HepG2 (cell line): ENCODE results near the gene IQCE. TPM values are rescaled to one million over a fixed set of nuclear protein-coding genes. Genes with fewer than 3 reads are reported as not detected.

Experiments
- DMTF1 ChIP-seq: sonication (generic); formaldehyde crosslinking; IDR thresholded peaks from 2 replicates; pipeline ENCODE4 v1.4.0; 2020; ENCODE audit warnings: mild to moderate bottlenecking, missing genetic modification reagents
- FOXA1 ChIP-seq, 2 experiments: fragments of 450-650 bp in 1 of 2; sonication (generic) in 1 of 2; formaldehyde crosslinking in 1 of 2; IDR thresholded peaks; 2 replicates each; pipeline versions ENCODE4 v1.4.0 to v1.6.1; 2016 to 2020; ENCODE audit warnings: missing genetic modification reagents in 1 of 2
- GLI4 ChIP-seq: sonication (generic); formaldehyde crosslinking; IDR thresholded peaks from 2 replicates; pipeline ENCODE4 v1.5.1; 2020; ENCODE audit warnings: missing genetic modification reagents, mild to moderate bottlenecking, moderate library complexity, borderline replicate concordance
- ISX ChIP-seq: sonication (generic); formaldehyde crosslinking; conservative IDR thresholded peaks from 2 replicates; pipeline ENCODE4 v1.5.0; 2020; ENCODE audit warnings: missing genetic modification reagents
- JUN ChIP-seq: sonication (generic); formaldehyde crosslinking; IDR thresholded peaks from 2 replicates; pipeline ENCODE4 v1.4.0; 2020; ENCODE audit warnings: mild to moderate bottlenecking, missing genetic modification reagents
- KAT7 ChIP-seq: IDR thresholded peaks from 2 replicates; pipeline ENCODE4 v1.6.1; 2018; ENCODE audit warnings: borderline replicate concordance, missing compliant biosample characterization
- KDM6A ChIP-seq: IDR thresholded peaks from 2 replicates; pipeline ENCODE4 v1.6.1; 2016; ENCODE audit warnings: low read depth
- MED8 ChIP-seq: sonication (generic); formaldehyde crosslinking; IDR thresholded peaks from 2 replicates; pipeline ENCODE4 v1.8.1; 2023; ENCODE audit warnings: mild to moderate bottlenecking, missing genetic modification reagents; ENCODE audit not compliant: insufficient replicate concordance
- NAIF1 ChIP-seq: sonication (generic); formaldehyde crosslinking; IDR thresholded peaks from 2 replicates; pipeline ENCODE4 v1.5.0; 2020; ENCODE audit warnings: mild to moderate bottlenecking, missing genetic modification reagents, borderline replicate concordance
- NCOA1 ChIP-seq: sonication (generic); formaldehyde crosslinking; IDR thresholded peaks from 2 replicates; pipeline ENCODE4 v1.9.0; 2021; ENCODE audit warnings: missing genetic modification reagents
- PATZ1 ChIP-seq: sonication (generic); formaldehyde crosslinking; IDR thresholded peaks from 2 replicates; pipeline ENCODE4 v1.4.0; 2020; ENCODE audit warnings: missing genetic modification reagents
- REPIN1 ChIP-seq: sonication (generic); formaldehyde crosslinking; IDR thresholded peaks from 2 replicates; pipeline ENCODE4 v1.8.0; 2022; ENCODE audit warnings: missing genetic modification reagents, low read depth, mild to moderate bottlenecking, borderline replicate concordance
- SRF ChIP-seq: IDR thresholded peaks from 2 replicates; pipeline ENCODE4 v1.6.1; 2011; ENCODE audit warnings: mild to moderate bottlenecking, low read depth, low read length, moderate library complexity
- THAP11 ChIP-seq: IDR thresholded peaks from 2 replicates; pipeline ENCODE4 v1.6.1; 2016; ENCODE audit warnings: missing biosample characterization, missing genetic modification reagents
- ZBTB21 ChIP-seq: sonication (generic); formaldehyde crosslinking; IDR thresholded peaks from 2 replicates; pipeline ENCODE4 v1.4.0; 2020; ENCODE audit warnings: missing genetic modification reagents
- ZBTB44 ChIP-seq: sonication (generic); formaldehyde crosslinking; IDR thresholded peaks from 2 replicates; pipeline ENCODE4 v1.4.0; 2020; ENCODE audit warnings: missing genetic modification reagents
- ZFYVE20 ChIP-seq: sonication (generic); formaldehyde crosslinking; IDR thresholded peaks from 2 replicates; pipeline ENCODE4 v1.8.0; 2023; ENCODE audit warnings: low read depth, mild to moderate bottlenecking, moderate library complexity, missing genetic modification reagents, borderline replicate concordance
- ZNF326 ChIP-seq: sonication (generic); formaldehyde crosslinking; IDR thresholded peaks from 2 replicates; pipeline ENCODE4 v1.4.0; 2020; ENCODE audit warnings: missing genetic modification reagents, borderline replicate concordance
- ZNF335 ChIP-seq: sonication (generic); formaldehyde crosslinking; IDR thresholded peaks from 2 replicates; pipeline ENCODE4 v1.4.0; 2020; ENCODE audit warnings: missing genetic modification reagents
- ZNF430 ChIP-seq: sonication (generic); formaldehyde crosslinking; IDR thresholded peaks from 2 replicates; pipeline ENCODE4 v1.9.0; 2021; ENCODE audit warnings: mild to moderate bottlenecking, missing genetic modification reagents
- ZNF547 ChIP-seq: sonication (generic); formaldehyde crosslinking; IDR thresholded peaks from 2 replicates; pipeline ENCODE4 v1.5.1; 2020; ENCODE audit warnings: mild to moderate bottlenecking, missing genetic modification reagents
- ZNF562 ChIP-seq: sonication (generic); formaldehyde crosslinking; IDR thresholded peaks from 2 replicates; pipeline ENCODE4 v1.8.0; 2022; ENCODE audit warnings: missing genetic modification reagents, borderline replicate concordance
- ZNF768 ChIP-seq: sonication (generic); formaldehyde crosslinking; IDR thresholded peaks from 2 replicates; pipeline ENCODE4 v1.4.0; 2020; ENCODE audit warnings: missing genetic modification reagents
- polyA plus RNA-seq, 8 experiments: library from polyadenylated mRNA; depleted of rRNA in 3 of 8; stranded (reverse) in 7 of 8; unstranded in 1 of 8; fragments of >200 nt; fragmentation: Illumina TruSeq in 4 of 8; extraction: Trizol in 4 of 8; gene quantifications; 2 replicates each; pipeline versions ENCODE4 v1.2.1 to v1.2.3, GENCODE V29; 2011 to 2016; ENCODE audit warnings: low read depth in 4 of 8, missing spikeins in 1 of 8, mixed read lengths in 1 of 8; ENCODE audit not compliant: insufficient read depth in 1 of 8
- total RNA-seq, 5 experiments: library from RNA; depleted of rRNA; stranded (reverse); fragments of >200 nt; fragmentation: Illumina TruSeq; extraction: Trizol; gene quantifications; 2 replicates each; pipeline ENCODE4 v1.2.3, GENCODE V29; 2016; ENCODE audit warnings: low read depth in 1 of 5

The IQCE gene
- total and polyA plus RNA-seq, 2 of the 13 experiments (the other 11 are each of a cell fraction or from before 2014, with no cell fraction given) = 1.5 to 2.5 TPM

GRCh38 chr7:2641406-2642393, 82.9 kb downstream of the IQCE start (continued):
- TF ChIP-seq GLI4 (CRISPR knock-in tag) (no peak), ISX (CRISPR knock-in tag) (no peak), ZBTB21 (CRISPR knock-in tag) (peak; percentile 85), SRF (no peak), MED8 (CRISPR knock-in tag) (no peak), ZNF547 (CRISPR knock-in tag) (no peak), ZNF430 (no peak), ZNF768 (CRISPR knock-in tag) (peak; percentile 61; the same call in 1 of the 2 replicates), ZFYVE20 (no peak), THAP11 (CRISPR knock-in tag) (peak; percentile 38; the same call in 1 of the 2 replicates), ZNF335 (CRISPR knock-in tag) (no peak), NAIF1 (CRISPR knock-in tag) (no peak), DMTF1 (CRISPR knock-in tag) (no peak), KDM6A (CRISPR knock-in tag) (no peak), KAT7 (peak; percentile 72), ZNF326 (CRISPR knock-in tag) (no peak; the same call in 1 of the 2 replicates), FOXA1 (IDR thresholded peaks at IDR 0.05) (no peak), FOXA1 (CRISPR knock-in tag; IDR thresholded peaks at IDR 0.05) (no peak), JUN (no peak), ZNF562 (CRISPR knock-in tag) (no peak), NCOA1 (CRISPR knock-in tag) (no peak), ZBTB44 (no peak), REPIN1 (CRISPR knock-in tag) (0 out of 2 replicates have a peak, but pooled peaks have one; percentile 18), PATZ1 (CRISPR knock-in tag) (peak; percentile 96)
